ENCODE data around the gene CERK. TPM values are rescaled to one million over a fixed set of nuclear protein-coding genes. Genes with fewer than 3 reads are reported as not detected.
A peak's percentile ranks its signal among the peaks of the same experiment; 100 is the strongest.

The CERK gene
- total RNA-seq, 5 donors from 2014 or later (not counting 1 experiment from before 2014, with no cell fraction given) = 77.4 to 155 (median 125) TPM

DNA sequence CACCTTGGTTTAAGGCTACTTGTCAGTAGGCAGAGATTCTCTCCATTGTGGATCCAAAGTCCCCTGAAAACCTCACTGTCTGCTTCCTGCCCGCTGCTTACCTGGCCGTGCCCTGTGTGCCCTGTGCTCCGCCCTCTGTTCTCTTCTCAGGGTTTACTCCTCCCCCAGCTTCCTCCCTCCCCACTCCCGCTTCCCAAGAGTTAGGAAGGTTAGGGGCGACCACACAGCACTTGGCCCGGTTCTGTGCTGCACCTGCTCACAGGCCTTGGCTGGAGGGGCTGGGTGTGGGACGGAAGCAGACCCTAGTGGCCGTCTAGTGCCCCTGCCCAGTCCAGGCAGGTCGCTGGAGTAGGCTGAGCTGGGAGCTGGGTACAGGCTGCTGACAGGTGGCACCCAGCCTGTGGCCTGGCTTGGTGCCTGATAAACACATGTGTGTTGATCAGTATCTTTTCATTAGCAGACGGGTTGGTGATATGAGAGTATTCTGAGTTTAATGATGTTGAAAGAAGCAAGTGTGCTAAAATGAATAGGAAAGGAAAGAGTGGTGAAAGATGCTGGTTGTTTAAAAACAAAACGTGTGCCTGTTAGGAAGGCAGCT lies 77.3 kb downstream of the CERK start:
- Mint-ChIP-seq H3K9me3 (no peaks in the 10 kb centered on the region), H3K4me1 (peaks cover 15 to 21% (median 21%) of the 10 kb centered on the region in 3 donors), H3K27me3 (no peaks in the 10 kb centered on the region), H3K36me3 (no peaks in the 10 kb centered on the region), H3K27ac (peak overlapping the region; percentile 76 to 79), H3K4me3 (peak overlapping the region; percentile 0 to 48 (median 3))
- Histone ChIP-seq H3K4me3 (ENCODE audit: control insufficient read depth in 1 of 2, extremely low read depth in 1 of 2, low read length in 1 of 2) (no peak overlapping the region), H3K27me3 (replicated peaks in 1 of 2; ENCODE audit: control insufficient read depth in 2 of 2, extremely low read depth in 1 of 2, insufficient read depth in 2 of 2, low read length in 1 of 2) (no peaks in the 10 kb centered on the region), H3K4me1 (ENCODE audit: control insufficient read depth in 1 of 2, extremely low read depth in 1 of 2, insufficient read depth in 2 of 2, low read length in 2 of 2) (peaks cover 0 to 23% of the 10 kb centered on the region in 2 experiments), H3K9me3 (no peaks in the 10 kb centered on the region), H3K36me3 (ENCODE audit: control insufficient read depth in 2 of 2, extremely low read depth in 1 of 2, insufficient read depth in 1 of 2, low read length in 1 of 2) (peaks cover 10 to 14% of the 10 kb centered on the region in 2 donors), H3K27ac (ENCODE audit: low read length) (peak overlapping the region; percentile 45)
- CTCF ChIA-PET = no interaction called here
- ATAC-seq (replicated peaks in 1 of 4) (peak; percentile 59 to 73 (median 64)), DNase-seq (peak in 8 of 35 experiments; percentile 8 to 42 (median 30))
- POLR2A ChIA-PET = no interaction called here
- 43% methylated on average over 6 of the region's 11 CpGs for WGBS (ENCODE audit: insufficient coverage)

DNA sequence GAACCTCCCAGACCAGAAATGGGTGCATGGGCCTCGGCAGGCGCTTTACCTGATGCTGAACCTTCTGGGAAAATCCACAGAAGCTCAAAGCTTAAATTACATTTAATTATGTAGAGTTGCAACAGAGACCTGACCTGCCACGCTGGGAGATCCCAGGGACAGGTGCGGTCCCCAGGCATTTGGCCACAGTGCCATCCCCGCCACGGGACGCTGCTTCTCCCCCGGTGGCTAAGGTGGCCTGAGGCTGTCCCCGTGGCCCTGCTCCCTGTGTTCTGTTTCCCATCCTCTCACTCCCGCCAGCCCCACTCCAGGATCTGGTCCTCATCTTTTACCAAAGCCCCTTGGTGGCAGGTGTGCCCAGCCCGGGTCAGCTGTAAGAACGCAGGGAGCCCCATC lies 78.3 kb downstream of the CERK start:
- CTCF ChIA-PET = no interaction called here
- peaks cover 0 to 23% of the 10 kb centered on the region in 2 experiments for H3K4me1 ChIP-seq (ENCODE audit: control insufficient read depth in 1 of 2, extremely low read depth in 1 of 2, insufficient read depth in 2 of 2, low read length in 2 of 2)
- H3K9me3 ChIP-seq = no peaks in the 10 kb centered on the region
- peak overlapping the region; percentile 45 for H3K27ac ChIP-seq (ENCODE audit: low read length)
- Mint-ChIP-seq H3K27ac (no peak overlapping the region), H3K9me3 (no peaks in the 10 kb centered on the region), H3K27me3 (no peaks in the 10 kb centered on the region), H3K36me3 (no peaks in the 10 kb centered on the region), H3K4me3 (no peak overlapping the region), H3K4me1 (peaks cover 15 to 21% (median 21%) of the 10 kb centered on the region in 3 donors)
- 95% methylated on average over 10 of the region's 12 CpGs for WGBS (ENCODE audit: insufficient coverage)
- no peak for ATAC-seq (replicated peaks in 1 of 4)
- peaks cover 4 to 10% of the 10 kb centered on the region in 2 donors for H3K36me3 ChIP-seq (ENCODE audit: control insufficient read depth in 2 of 2, extremely low read depth in 1 of 2, insufficient read depth in 1 of 2, low read length in 1 of 2)
- H3K4me3 ChIP-seq (ENCODE audit: control insufficient read depth in 1 of 2, extremely low read depth in 1 of 2, low read length in 1 of 2) = no peak overlapping the region
- POLR2A ChIA-PET = no interaction called here
- H3K27me3 ChIP-seq (replicated peaks in 1 of 2; ENCODE audit: control insufficient read depth in 2 of 2, extremely low read depth in 1 of 2, insufficient read depth in 2 of 2, low read length in 1 of 2) = no peaks in the 10 kb centered on the region
- no peak for DNase-seq

GRCh38 chr22:46659059-46659790 lies 78.8 kb downstream of the CERK start:
- Mint-ChIP-seq H3K4me1 (peaks cover 15 to 21% (median 21%) of the 10 kb centered on the region in 3 donors), H3K36me3 (no peaks in the 10 kb centered on the region), H3K27ac (no peak overlapping the region), H3K27me3 (no peaks in the 10 kb centered on the region), H3K4me3 (no peak overlapping the region), H3K9me3 (no peaks in the 10 kb centered on the region)
- ChIA-PET POLR2A (interaction anchor here in 1 of 2 donors (0.7 kb wide), 1 partner anchor 364 kb away, joined by 3 read pairs; no protein-coding TSS in a partner anchor), CTCF (no interaction called here)
- DNase-seq = no peak
- Histone ChIP-seq H3K4me1 (ENCODE audit: control insufficient read depth in 1 of 2, extremely low read depth in 1 of 2, insufficient read depth in 2 of 2, low read length in 2 of 2) (peaks cover 0 to 23% of the 10 kb centered on the region in 2 experiments), H3K4me3 (ENCODE audit: control insufficient read depth in 1 of 2, extremely low read depth in 1 of 2, low read length in 1 of 2) (no peak overlapping the region), H3K9me3 (no peaks in the 10 kb centered on the region), H3K27me3 (replicated peaks in 1 of 2; ENCODE audit: control insufficient read depth in 2 of 2, extremely low read depth in 1 of 2, insufficient read depth in 2 of 2, low read length in 1 of 2) (no peaks in the 10 kb centered on the region), H3K27ac (ENCODE audit: low read length) (no peak overlapping the region), H3K36me3 (ENCODE audit: control insufficient read depth in 2 of 2, extremely low read depth in 1 of 2, insufficient read depth in 1 of 2, low read length in 1 of 2) (peaks cover 0 to 6% of the 10 kb centered on the region in 2 donors)
- ATAC-seq (replicated peaks in 1 of 4) = no peak
- WGBS (ENCODE audit: insufficient coverage) = 94% methylated on average over 10 of the region's 14 CpGs

GRCh38 chr22:46657996-46658947 lies 79.8 kb downstream of the CERK start:
- Mint-ChIP-seq H3K36me3 (no peaks in the 10 kb centered on the region), H3K27me3 (no peaks in the 10 kb centered on the region), H3K4me1 (peaks cover 15 to 26% (median 21%) of the 10 kb centered on the region in 3 donors), H3K4me3 (no peak overlapping the region), H3K27ac (no peak overlapping the region), H3K9me3 (no peaks in the 10 kb centered on the region)
- peaks cover 0 to 29% of the 10 kb centered on the region in 2 experiments for H3K4me1 ChIP-seq (ENCODE audit: control insufficient read depth in 1 of 2, extremely low read depth in 1 of 2, insufficient read depth in 2 of 2, low read length in 2 of 2)
- no peak overlapping the region for H3K27ac ChIP-seq (ENCODE audit: low read length)
- 96% methylated on average over 16 of the region's 37 CpGs for WGBS (ENCODE audit: insufficient coverage)
- ChIA-PET POLR2A (interaction anchor here in 1 of 2 donors (0.7 kb wide), 1 partner anchor 365 kb away, joined by 3 read pairs; no protein-coding TSS in a partner anchor), CTCF (no interaction called here)
- H3K36me3 ChIP-seq (ENCODE audit: control insufficient read depth in 2 of 2, extremely low read depth in 1 of 2, insufficient read depth in 1 of 2, low read length in 1 of 2) = no peaks in the 10 kb centered on the region
- H3K9me3 ChIP-seq = no peaks in the 10 kb centered on the region
- no peak overlapping the region for H3K4me3 ChIP-seq (ENCODE audit: control insufficient read depth in 1 of 2, extremely low read depth in 1 of 2, low read length in 1 of 2)
- ATAC-seq (replicated peaks in 1 of 4) (no peak), DNase-seq (no peak)
- H3K27me3 ChIP-seq (replicated peaks in 1 of 2; ENCODE audit: control insufficient read depth in 2 of 2, extremely low read depth in 1 of 2, insufficient read depth in 2 of 2, low read length in 1 of 2) = no peaks in the 10 kb centered on the region

DNA sequence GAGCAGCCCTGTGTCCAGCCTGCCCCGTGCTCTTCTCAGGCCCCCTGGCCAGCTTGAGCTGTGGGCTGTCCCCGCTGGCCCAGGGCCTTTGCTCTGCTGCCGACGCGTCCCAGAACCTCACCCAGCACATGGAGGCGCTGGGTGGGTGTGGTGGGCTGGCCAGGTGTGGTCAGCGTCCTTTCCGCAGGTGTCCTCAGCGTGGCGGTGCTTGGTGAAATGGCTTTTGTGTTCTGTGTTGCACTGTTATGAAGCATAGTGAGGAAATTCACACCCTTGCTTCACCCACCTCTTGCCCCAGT lies 80.4 kb downstream of the CERK start:
- no peaks in the 10 kb centered on the region for H3K9me3 ChIP-seq
- Mint-ChIP-seq H3K36me3 (no peaks in the 10 kb centered on the region), H3K4me3 (no peak overlapping the region), H3K9me3 (no peaks in the 10 kb centered on the region), H3K4me1 (peaks cover 19 to 32% (median 27%) of the 10 kb centered on the region in 3 donors), H3K27me3 (no peaks in the 10 kb centered on the region), H3K27ac (no peak overlapping the region)
- H3K36me3 ChIP-seq (ENCODE audit: control insufficient read depth in 2 of 2, extremely low read depth in 1 of 2, insufficient read depth in 1 of 2, low read length in 1 of 2) = no peaks in the 10 kb centered on the region
- ChIA-PET CTCF (no interaction called here), POLR2A (no interaction called here)
- peaks cover 0 to 35% of the 10 kb centered on the region in 2 experiments for H3K4me1 ChIP-seq (ENCODE audit: control insufficient read depth in 1 of 2, extremely low read depth in 1 of 2, insufficient read depth in 2 of 2, low read length in 2 of 2)
- no peak for ATAC-seq (replicated peaks in 1 of 4)
- H3K27ac ChIP-seq (ENCODE audit: low read length) = no peak overlapping the region
- no peaks in the 10 kb centered on the region for H3K27me3 ChIP-seq (replicated peaks in 1 of 2; ENCODE audit: control insufficient read depth in 2 of 2, extremely low read depth in 1 of 2, insufficient read depth in 2 of 2, low read length in 1 of 2)
- DNase-seq = no peak
- 100% methylated on average over 1 of the region's 10 CpGs for WGBS (ENCODE audit: insufficient coverage)
- H3K4me3 ChIP-seq (ENCODE audit: control insufficient read depth in 1 of 2, extremely low read depth in 1 of 2, low read length in 1 of 2) = no peak overlapping the region
